G401.6 (cell line): ENCODE results near the gene RWDD3.

Experiments
- FAIRE-seq: peaks from 2 replicates; lab custom pipeline; 2012; peaks lifted over from hg19 to GRCh38; lab: Jason Lieb, UNC

RWDD3 gene

DNA sequence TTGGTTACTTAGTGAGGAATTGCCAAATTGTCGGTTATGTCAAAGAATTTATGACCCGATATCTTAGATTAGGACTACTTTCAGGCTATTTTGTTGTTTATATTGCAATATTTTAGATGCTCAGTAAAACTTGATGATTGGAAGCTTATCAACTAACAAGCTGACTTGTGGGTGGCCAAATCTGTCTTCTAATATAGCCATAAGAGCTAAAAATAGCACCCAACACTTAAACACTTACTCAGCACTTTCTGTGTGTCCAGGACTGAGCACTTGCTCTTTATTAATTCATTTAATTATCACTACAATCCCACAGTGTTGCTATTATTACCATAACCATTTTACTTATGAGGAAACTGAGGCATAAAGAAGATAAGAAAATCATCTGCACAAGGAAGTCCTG is 50.4 kb downstream of the RWDD3 start:
- no peak for FAIRE-seq

GRCh38 chr1:95286479-95286878 is 52.5 kb downstream of the RWDD3 start:
- no peak for FAIRE-seq

- FAIRE-seq: no peak
Measured at GRCh38 chr1:95287081-95287480, 53.1 kb downstream of the RWDD3 start.

DNA sequence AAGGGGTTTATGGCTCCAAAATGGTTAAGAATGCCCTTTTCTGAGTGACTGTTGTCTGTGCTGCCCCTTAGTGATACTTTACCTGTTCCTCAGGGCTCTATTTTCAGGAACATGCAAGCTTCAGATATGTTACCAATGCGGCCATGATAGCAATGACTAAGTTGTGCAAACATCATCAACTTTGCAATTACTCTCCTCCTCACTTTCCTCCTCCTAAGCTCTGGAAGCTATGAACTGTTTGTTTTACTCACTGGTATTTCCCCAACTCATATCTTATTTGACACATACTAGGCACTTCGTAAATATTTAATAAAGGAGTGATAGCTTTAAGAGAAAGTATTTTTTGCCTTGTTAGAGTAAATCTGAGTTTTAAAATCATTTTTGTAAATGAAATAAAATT is 53.8 kb downstream of the RWDD3 start:
- FAIRE-seq: no peak
